Ecto neural progenitor cell (in vitro differentiated cells): Measurements from ENCODE around the gene AHRR.
A peak's percentile ranks its signal among the peaks of the same experiment; 100 is the strongest.

Source experiments
- DNase-seq: peaks from one replicate; pipeline ENCODE4 v3.0.0-alpha.2; 2018; ENCODE audit warnings: low spot score

The AHRR gene

DNA sequence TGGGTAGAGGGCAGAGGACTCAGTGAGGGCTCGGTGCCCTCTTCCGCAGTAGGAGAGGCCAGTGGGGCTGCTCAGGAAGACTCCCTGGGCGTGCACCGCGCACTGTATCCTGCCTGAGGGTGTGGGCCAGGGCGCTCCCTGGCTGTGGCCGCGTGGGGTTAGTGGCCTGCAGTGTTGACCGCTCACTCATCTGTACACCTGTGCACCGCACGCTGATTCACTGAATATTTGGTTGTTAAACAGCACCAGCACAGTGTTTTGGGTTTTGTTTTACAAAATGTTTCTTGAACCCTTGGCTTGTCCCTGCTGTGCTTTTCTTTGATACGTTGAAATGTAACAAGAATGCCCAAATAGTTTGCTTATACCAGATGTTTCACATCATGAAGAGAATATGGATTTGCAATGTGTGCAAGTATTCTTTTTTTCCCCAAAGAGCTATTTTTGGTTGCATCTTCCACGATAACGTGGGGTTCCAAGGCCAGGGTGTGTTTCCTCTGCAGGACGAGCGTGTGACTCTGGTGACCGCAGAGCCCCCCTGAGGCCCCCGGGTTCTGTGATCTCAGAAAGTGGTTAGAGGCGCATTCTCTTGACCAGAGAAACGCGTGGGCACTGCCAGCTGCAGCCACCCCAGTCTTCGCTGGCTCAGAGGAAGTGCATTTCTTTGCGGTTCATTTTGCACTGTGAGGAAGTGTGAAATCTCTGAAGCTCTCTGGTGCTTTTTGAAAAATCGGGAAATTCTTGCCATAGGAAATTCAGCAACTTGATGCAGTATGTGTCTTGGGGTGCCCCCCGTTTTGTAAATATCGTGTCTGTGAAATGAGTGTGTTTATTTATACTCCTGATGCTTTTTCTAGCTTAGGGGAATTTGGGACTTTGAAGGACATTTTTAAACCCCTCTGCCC, 46.9 kb downstream of the AHRR start:
- DNase-seq, result peak; percentile 24

DNA sequence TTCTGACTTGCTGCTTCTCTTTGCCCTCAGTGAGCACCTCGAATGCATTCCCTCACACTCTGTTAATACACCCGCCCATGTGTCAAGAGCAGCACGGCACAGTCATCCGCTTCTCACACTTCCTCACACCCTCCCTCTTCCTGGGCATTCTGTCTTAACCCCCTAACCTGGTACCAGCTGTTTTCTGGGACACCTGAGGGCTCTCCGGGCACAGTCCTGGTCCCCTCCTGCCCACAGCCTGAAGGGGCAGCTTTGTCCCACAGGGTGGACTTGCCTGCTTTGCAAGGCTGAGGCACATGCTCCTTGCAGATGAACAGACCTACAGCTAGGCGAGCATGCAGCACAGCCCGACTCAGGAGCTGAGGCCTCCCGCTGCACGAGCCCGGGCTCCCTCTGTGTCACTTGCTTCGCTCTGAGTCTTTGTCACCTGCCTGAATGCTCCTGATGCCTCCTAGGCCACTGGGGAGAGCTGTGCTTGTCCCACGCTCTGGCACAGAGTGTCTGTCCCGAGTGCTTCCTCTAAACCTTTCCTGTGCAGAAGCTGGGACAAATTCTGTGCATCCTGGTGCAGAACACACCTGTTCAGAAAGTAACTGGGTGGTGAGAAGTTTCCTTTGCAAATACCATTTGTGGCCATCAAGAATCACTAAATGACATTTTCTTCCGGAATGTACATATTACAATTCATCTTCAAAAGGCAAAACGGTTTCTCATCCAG, 47.8 kb downstream of the AHRR start:
- DNase-seq, result peak; percentile 41

DNA sequence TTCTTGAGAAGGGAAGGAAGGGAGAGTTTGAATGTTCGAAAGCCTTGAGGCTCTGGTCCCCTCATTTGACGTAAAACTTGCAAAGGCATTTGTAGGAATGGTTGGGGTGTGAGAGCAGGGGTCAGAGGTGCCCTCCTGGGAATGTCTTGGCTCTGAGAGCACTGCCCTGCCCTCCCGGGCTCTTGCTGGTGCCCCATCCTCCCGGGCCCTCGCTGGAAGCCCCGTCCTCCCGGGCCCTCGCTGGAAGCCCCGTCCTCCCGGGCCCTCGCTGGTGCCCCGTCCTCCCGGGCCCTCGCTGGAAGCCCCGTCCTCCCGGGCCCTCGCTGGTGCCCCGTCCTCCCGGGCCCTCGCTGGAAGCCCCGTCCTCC, 48.3 kb downstream of the AHRR start:
- DNase-seq, result peak; percentile 17

DNA sequence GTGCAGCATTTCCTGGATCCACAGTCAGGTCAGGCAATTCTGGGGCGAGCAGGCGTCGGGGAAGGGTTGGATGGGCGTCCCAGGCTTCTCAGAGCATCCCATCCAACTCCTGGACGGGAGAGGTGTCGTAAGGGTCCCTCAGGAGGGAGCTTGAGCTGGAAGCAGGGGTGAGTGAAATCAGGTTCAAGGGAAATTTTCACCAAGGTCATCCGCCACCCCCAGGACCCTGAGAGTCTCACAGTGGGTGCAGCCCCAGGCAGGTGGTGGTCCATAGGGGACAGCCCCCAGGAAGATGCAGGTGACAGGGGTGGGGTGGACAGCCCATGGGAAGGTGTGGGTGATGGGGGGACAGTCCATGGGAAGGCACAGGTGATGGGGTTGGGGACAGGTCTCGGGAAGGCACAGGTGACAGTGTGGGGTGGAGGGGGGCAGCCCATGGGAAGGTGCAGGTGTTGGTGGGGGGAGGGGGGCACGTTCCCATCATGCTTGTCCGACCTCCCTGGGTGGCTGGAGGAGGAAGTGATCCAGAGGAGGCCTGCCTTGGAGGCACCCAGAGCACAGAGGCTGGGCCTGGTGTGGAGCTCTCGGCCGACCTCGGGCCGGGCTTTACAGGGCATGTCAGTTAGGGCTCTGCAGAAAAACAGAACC, 48.9 kb downstream of the AHRR start:
- DNase-seq, result peak; percentile 26

DNA sequence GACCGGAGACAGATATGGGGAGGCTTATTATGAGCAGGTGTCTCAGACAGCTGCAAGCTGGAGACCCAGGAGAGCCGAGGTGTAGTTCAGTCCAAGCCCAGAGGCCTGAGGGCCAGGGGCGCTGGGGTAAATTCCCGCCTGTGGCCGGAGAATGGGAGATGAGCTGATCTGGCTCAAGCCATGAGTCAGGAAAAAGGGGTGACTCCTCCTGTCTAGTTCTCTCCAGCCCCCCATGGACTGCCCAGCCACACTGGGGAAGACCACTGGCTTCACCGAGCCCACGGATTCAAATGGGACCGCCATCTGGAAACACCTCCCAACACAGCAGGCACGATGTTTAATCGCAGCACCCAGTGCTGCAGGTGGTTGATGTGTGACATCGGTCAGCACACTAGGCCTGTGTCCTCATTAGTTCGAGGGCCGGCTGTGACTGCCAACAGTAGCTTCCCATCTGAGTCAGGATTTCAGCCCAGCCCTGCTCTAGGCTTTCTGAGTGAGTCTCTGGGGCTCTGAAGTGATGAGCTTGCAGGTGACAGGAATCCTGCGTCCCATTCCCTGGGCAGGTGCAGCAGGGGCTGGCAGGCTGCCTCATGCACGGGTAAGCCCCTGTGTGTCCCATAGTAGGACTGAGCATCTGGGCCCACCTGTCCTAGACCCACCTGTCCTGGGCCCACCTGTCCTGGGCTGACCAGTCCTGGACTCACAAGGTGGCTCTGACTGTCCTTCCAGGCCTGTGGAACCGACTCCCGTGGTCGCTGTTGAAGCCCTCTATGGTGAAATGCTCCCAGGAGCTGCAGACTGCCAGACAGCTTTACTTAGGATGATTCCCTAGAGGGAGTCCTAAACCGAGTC, 49.7 kb downstream of the AHRR start:
- DNase-seq, result peak; percentile 40

DNA sequence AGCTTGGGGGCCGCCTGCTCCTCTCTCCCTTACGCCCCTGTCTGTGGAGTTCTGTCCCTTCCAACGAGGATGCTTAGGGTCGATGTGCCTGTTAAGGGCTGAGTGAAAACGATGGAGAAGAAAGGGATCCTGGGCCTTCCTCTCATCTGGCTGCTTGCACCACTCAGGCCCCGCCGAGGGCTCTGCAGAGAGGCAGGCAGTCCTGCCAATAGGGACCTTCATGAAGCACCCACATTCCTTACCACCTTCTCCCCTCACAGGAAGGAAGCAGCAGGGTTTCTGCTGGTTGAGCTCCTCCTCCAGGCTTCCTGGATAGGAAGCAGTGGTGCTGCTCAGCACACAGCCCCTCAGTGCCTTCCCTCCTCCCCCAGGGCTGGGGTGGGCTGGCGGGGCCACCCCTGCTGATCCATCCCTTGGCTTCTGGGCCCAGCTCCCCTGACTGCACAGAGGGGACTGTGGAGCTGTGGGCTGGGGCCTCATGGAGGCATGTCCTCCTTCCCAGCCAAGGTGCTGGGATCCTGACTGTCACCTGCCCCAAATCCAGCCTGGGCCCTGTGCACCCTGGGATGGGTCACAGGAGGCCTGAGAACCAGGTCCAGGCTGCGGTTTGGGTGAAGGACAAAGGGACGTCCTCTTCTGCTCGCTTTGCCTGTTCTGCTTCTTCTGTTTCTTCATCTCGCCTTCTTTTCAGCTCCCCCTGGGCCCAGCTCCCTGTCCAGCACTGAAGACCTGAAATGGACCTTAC, 50.5 kb downstream of the AHRR start:
- DNase-seq, result peak; percentile 44

DNA sequence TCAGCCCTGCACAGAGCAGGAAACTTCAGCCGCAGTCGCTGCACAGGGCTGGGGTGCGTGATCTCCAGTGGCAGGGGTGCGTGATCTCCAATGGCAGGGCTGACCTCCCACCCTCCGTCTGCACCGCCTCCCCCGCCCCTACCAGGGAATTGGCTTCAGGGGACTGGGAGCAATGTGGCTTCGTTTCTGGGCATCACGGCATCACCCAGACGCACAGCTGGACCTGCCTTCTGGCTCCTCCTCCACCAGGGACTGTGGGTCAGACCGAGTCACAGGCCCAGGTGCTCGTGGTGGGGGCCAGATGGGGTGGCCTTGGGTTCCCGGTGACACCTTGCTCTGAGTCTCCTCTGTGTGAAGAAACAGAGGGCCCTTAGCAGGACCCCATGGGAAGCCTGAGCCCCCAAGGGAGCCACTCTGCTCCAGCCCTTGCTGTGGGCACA, 51.1 kb downstream of the AHRR start:
- peak; percentile 47 for DNase-seq

DNA sequence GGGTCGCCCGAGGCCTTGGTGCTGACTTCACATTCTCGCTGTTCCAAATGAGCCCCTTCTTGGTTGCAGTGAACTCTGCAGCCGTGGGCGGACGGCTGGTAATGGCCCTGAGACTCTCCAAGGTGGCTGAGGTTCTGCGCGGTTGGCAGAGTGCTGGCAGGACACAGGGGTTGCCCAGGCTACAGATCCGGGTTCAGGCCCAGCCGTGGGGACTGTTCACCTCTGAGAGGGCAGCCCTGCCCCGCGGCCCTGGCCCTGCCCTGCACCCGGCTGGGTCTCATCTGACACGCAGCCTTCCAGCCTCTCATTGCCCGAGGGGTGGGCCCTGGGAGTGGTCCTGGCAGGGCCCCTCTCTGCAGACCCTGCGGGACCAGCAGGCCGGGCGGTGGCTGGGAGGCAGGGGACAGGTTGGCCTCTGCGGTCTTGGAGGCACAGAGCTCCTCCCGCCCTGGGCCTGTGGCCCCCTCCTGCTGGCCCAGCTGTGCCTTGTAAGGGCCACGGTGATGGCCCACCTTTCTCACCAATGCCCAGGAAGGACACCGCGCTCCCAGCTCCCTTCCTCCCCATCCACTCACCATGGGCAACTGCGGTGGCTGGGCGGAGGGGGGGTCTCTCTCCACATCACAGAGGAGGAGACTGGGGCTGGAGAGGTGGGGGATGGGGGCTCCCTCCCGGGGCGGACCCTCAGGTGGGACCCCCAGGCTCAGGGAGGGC, 51.6 kb downstream of the AHRR start:
- peak; percentile 48 for DNase-seq

DNA sequence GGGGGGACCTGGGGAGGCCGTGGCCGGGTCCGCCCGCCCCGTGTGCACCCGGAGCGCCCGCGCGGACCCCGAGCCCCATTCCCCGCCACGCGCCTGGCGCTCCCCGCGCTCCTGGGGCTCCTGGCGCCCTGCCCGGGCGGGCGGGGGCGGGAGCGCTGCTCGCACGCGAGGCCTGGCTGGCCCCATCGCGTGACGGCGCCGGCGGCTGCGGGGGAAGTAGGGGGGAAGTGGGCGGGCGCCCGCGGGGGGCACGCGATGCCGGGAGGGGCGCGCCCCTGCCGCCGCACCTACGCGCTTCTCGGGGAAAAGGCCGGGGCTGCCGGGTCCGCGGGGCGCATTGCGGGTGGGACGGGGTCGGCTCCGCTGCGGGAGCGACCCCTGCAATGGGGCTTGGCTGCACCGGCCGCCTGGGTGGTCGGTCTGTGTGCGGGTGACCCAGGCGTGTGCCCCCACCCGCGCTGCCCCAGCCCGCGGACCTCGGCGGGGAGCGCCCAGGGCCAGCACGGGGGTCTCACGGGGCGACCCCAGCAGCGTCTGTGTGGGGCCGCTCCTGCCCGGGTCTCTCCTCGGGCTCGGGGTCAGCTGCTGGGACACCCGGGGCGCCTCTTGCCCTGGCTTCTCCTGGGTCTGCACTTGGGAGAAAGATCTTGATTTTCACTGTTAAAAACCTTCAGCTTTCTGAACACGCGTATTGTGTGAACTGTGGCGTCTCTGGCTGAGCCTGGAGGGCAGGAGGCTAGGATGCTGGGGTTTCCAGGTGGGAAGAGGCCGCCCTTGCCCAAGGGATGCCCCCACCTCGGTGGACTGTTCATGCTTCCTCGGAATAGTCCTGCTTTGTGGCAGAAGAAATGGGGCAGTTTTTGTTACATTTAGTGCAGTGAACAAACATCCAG, 52.4 kb downstream of the AHRR start:
- peak; percentile 52 for DNase-seq

DNA sequence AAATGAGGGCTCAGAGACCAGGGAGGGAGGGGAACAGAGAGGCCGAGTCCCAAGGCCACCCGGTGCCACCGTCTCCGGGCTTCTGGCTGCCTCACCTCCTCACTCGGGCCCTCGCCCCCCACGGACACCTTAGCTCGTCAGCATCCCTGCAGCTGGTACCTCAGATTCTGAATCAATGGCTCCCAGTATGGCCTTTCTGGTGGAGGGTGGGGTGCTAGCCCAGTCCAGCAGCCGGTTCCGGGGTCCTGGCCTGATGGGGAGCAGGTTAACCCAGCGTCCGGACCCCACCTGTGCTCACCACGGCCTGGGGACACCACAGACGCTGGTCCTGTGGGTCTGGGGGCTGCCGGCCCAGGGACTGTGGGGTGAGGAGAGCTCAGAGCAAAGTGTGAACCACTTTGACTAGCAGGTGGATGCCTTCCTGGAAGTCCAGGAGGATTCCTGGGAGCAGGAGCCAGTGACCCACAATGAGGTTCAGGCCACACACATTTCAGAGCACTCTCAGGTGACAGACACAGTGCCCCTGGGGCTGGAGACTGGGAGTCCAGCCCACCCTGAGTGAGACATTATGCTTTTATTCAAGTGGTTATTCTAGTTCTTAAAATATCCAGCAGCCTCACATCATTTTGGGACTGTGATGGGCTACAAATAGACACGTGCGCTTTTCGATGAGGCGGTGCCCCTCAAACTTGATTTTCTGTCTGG, 53.3 kb downstream of the AHRR start:
- peak; percentile 47 for DNase-seq

DNA sequence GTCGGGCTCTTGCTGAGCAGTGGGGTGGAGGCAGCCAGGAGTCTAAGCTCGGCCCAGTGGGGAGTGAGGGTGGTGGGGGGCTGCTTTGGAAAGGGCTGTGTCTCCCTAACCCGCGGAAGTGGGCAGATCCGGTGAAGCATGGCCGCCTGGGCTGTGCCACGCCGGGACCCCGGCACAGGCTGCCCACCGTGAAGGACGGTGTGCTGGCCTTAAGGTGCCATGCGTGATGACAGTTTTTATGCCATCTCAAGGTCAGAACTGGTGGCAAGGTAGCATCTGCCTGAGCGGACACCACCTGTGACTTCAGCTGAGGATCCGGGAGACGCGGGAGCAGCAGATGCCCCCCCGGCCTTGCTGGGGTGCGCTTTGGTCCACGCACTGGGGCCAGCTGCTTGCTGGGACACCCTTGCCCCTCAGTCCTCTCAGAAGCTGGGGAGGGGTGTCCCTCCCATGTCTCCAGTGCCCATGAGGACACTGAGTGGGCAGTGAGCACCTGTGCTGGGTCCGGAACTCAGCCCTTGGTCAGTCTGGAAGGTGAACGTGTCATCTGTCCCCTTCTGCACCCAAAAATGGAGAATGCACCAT, 53.9 kb downstream of the AHRR start:
- DNase-seq, result peak; percentile 37

DNA sequence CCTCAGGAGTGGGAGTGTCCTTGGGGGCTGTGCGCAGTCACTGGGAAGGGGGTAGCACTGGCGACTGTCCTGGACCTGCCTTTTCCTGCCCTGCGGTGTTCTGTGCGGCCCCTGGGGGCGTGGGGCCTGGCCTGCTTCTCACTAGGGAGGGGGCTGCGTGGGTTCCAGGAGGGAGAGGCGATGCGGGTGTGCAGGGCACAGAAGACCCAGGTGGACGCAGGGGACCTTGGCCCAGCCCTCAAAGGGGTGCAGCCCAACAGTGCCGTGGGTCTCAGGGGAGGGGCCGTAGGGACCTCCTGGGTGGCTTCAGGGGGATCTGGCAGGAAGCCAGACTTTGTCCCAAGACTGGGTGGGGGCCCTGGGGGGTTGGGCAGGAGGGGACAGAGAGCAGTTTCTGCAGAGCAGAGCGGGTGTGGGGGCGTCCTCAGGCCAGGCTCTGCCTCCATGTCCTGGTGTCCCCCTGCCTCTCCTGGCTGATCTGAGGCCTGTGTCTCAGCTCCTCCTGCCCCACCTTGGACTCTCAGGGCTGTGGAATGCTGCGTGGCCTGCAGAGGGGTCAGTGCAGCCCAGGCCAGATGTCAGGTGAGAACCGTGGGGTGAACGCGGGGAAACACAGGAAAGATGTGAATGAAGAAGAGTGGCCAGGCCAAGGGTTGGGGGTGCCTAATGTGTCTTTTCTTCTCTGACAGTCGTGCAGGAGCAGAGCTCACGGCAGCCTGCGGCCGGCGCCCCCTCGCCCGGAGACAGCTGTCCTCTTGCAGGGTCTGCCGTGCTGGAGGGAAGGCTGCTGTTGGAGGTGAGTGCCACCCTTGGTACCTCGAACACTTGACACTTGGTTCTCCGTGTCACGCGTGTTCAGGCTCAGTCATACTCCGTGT, 54.6 kb downstream of the AHRR start:
- DNase-seq, result peak; percentile 42

DNA sequence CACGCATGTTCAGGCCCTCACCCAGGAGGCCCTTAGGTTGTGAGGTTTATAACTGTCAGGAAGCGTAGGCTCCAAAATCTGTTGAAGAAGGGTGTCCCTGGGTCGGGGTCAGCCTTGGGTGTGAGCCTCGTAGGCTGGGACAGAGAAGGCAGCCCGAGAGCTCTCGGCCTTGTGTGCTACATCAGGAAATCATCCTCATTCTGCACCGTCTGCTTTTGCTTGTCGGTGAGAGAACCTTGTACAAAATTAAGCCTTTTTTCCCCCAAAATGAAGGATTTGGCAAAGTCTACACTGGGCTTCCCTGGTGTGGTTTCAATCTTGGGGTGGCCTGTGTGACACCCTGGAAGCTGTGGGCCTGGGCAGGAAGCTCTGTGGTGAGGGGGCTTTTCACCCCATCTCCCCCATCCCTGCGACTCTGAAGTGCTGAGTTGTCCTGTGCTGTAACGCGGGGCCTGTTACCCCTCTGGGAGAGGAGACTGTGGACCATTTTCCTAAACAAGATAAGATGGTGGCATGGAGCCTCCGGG, 55.3 kb downstream of the AHRR start:
- no peak for DNase-seq

DNA sequence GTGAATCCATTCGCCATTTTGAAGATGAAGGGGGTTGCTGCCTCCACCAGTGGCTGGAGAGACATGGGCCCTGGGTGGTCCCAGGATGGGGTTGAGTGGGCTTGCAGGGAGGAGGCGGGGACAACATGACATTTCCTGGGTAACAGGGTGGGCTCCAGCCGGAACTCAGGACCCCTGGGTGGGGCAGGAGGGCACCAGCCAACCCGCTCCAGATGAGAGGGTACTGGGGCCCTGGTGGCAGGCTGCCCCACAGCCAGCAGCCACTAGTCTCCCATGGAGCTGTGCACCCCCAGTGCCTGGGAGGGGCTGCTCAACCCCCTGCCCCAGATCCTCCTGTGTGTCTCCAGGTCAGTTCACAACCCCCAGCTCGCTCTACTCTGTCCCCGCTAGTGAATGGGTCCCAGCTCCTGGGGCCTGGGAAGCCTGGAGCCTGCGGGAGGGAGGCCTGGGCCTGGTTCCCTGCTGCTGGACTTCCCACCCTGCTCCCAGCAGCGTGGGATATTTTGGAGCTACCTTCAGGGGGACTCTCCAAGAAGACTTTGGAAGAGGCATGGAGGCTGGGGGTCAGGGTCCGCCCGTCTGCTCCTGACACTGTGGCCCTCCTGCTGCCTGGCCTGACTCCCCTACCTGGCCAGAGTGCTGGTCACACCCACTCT, 55.9 kb downstream of the AHRR start:
- DNase-seq, result peak; percentile 29

DNA sequence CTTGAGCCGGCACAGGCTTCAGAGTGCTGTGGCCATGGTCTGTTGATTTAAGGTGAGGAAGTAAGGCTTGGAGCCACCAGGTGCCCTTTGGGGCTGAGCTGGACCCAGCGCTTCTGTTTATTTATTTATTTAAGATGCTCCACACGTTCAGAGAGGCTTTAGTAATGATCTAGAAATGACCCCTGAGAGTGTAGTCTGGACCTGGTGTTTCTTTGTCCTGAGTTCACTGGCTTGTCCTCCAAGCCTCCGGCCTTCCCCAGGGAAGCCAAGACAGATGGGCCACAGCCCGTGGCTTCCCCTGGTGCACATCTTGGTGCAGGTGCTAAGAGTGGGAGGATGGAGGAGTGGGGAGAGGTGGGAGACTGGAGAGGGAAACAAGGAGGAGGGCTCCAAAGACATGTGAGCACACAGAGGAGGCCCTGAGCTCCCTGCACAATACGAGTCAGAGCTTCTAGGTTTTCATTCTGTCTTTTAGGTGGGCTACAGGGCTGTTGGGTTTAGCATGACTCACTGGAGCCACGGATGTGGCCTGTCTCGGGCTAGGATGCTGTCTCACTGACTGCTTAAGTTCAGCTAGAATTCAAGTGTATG, 56.9 kb downstream of the AHRR start:
- DNase-seq, result no peak
